Parathyroid adenoma (tissue), 2 donors: ENCODE results near the gene REEP1.

Experiments
- H2AFZ ChIP-seq: fragments of 300-600 bp; sonication (generic); one replicate; pipeline ENCODE4 v1.7.0; 2017; ENCODE audit warnings: antibody characterized with exemption, mild to moderate bottlenecking
- H3K27ac ChIP-seq: fragments of 300-600 bp; sonication (generic); one replicate; pipeline ENCODE4 v1.7.0; 2017
- H3K27me3 ChIP-seq: fragments of 300-600 bp; sonication (generic); one replicate; pipeline ENCODE4 v1.7.0; 2017; ENCODE audit warnings: low read length; ENCODE audit not compliant: control insufficient read depth, insufficient read depth
- H3K36me3 ChIP-seq: fragments of 300-600 bp; sonication (generic); one replicate; pipeline ENCODE4 v1.7.0; 2017; ENCODE audit warnings: low read length; ENCODE audit not compliant: control insufficient read depth, insufficient read depth
- H3K4me1 ChIP-seq: fragments of 300-600 bp; sonication (generic); one replicate; pipeline ENCODE4 v1.7.0; 2017; ENCODE audit warnings: control low read depth
- H3K4me2 ChIP-seq: fragments of 300-600 bp; sonication (generic); one replicate; pipeline ENCODE4 v1.7.0; 2017; ENCODE audit warnings: low read length
- H3K4me3 ChIP-seq: fragments of 300-600 bp; sonication (generic); one replicate; pipeline ENCODE4 v1.7.0; 2017; ENCODE audit warnings: low read depth, low read length
- H3K79me2 ChIP-seq: fragments of 300-600 bp; sonication (generic); one replicate; pipeline ENCODE4 v1.7.0; 2017; ENCODE audit warnings: control low read depth
- H3K9ac ChIP-seq: fragments of 300-600 bp; sonication (generic); one replicate; pipeline ENCODE4 v1.7.0; 2017; ENCODE audit warnings: mild to moderate bottlenecking
- H3K9me3 ChIP-seq: fragments of 300-600 bp; sonication (generic); one replicate; pipeline ENCODE4 v1.7.0; 2017; ENCODE audit warnings: low read length; ENCODE audit not compliant: control insufficient read depth
- TF ChIP-seq, protein P1 (sequence below): fragments of 300-600 bp; sonication (generic); IDR thresholded peaks from one replicate; pipeline ENCODE4 v1.7.0; 2017; ENCODE audit warnings: antibody characterized with exemption, mild to moderate bottlenecking
- donor health status: primary hyperparathyroidism.

The REEP1 gene

DNA sequence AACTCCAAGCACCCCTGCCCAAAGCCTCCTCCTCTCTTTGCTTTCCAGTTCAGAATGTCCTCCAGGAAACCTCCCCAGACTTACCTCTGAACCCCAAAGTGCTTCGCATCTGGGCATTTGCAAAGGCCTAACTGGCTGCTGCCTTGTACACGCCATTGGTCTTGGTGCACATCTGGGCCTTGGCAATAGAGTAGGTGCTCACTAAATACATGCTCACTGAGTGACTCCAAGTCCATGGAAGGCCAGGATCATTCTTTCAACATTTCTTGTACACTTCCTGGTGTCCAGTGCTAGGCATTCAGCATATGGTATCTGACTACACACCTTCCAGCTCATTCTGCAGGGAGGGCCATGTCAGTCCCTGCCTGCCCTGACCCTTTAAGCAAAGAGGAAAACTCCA lies 109.7 kb downstream of the REEP1 start:
- Histone ChIP-seq H3K27me3 (no peaks in the 10 kb centered on the region), H3K27ac (no peak overlapping the region), H3K79me2 (no peaks in the 10 kb centered on the region), H3K4me2 (no peak overlapping the region), H3K4me3 (no peak overlapping the region), H2AFZ (no peak overlapping the region), H3K36me3 (no peaks in the 10 kb centered on the region), H3K9ac (no peak overlapping the region), H3K9me3 (no peaks in the 10 kb centered on the region), H3K4me1 (no peaks in the 10 kb centered on the region)
- TF ChIP-seq, protein P1, sequence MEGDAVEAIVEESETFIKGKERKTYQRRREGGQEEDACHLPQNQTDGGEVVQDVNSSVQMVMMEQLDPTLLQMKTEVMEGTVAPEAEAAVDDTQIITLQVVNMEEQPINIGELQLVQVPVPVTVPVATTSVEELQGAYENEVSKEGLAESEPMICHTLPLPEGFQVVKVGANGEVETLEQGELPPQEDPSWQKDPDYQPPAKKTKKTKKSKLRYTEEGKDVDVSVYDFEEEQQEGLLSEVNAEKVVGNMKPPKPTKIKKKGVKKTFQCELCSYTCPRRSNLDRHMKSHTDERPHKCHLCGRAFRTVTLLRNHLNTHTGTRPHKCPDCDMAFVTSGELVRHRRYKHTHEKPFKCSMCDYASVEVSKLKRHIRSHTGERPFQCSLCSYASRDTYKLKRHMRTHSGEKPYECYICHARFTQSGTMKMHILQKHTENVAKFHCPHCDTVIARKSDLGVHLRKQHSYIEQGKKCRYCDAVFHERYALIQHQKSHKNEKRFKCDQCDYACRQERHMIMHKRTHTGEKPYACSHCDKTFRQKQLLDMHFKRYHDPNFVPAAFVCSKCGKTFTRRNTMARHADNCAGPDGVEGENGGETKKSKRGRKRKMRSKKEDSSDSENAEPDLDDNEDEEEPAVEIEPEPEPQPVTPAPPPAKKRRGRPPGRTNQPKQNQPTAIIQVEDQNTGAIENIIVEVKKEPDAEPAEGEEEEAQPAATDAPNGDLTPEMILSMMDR: no peak

DNA sequence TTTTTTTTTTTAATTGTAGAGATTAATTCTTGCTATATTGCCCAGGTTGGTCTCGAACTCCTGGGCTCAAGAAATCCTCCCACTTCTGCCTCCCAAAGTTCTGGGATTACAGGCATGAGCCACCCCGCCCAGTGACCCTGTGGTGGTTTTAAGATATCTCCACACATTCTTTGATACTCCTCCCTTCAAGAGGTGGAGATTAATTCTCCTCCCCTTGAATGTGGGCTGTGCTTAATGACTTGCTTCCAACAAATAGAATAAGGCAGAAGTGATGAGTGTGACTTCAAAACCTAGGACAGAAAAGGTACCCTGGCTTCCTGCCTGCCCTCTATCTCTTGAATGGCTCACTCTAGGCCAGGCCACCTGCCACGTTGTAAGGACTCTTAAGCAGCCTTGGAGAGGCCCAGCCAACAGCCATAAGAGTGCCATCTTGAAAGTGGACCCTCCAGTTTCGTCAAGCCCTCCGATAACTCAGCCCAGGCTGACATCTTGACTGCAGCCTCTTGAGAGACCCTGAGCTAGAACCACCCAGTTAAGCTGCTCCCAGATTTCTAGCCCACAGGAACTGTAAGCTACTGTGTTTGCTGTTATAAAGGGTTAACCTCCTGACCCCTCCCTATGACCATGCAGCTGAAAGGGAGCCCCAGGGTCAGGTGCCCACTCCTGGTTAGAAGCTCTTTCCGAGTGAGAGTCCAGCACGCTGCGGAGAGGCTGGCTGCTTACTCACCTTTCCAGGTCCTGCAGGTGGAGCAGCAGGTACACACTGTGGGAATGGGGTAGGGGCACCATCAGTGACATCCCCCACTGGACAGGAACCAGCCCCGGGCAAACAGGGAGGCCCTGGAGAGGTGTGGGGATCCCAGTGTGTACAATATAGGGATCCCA lies 110.5 kb downstream of the REEP1 start:
- Histone ChIP-seq H3K27me3 (no peaks in the 10 kb centered on the region), H3K27ac (no peak overlapping the region), H2AFZ (no peak overlapping the region), H3K4me1 (no peaks in the 10 kb centered on the region), H3K36me3 (no peaks in the 10 kb centered on the region), H3K9me3 (no peaks in the 10 kb centered on the region), H3K4me3 (no peak overlapping the region), H3K9ac (no peak overlapping the region), H3K4me2 (no peak overlapping the region), H3K79me2 (no peaks in the 10 kb centered on the region)
- TF ChIP-seq, protein P1: no peak

DNA sequence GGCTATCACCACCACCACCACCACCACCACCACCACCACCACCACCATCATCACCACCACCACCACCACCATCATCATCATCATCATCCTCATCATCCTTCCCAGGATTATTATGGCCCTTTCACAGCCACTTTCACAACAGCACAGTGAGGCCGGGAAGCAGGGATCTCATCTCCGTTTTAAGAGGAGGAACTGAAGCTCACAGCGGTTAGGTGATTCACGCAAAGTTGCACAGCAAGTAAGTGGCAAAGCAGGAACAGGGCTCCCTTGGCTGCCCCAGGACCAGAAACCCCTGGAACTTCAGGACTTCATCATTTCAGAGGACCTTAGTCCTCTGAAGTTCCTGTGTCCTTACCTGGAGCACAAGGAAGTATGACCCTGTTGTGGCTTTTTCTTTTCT lies 111.4 kb downstream of the REEP1 start:
- no peak overlapping the region for H3K9ac ChIP-seq
- no peak overlapping the region for H3K4me2 ChIP-seq
- H3K4me3 ChIP-seq: no peak overlapping the region
- no peak overlapping the region for H2AFZ ChIP-seq
- H3K4me1 ChIP-seq: no peaks in the 10 kb centered on the region
- TF ChIP-seq, protein P1: no peak
- H3K9me3 ChIP-seq: no peaks in the 10 kb centered on the region
- H3K79me2 ChIP-seq: no peaks in the 10 kb centered on the region
- no peaks in the 10 kb centered on the region for H3K27me3 ChIP-seq
- H3K27ac ChIP-seq: no peak overlapping the region
- no peaks in the 10 kb centered on the region for H3K36me3 ChIP-seq

DNA sequence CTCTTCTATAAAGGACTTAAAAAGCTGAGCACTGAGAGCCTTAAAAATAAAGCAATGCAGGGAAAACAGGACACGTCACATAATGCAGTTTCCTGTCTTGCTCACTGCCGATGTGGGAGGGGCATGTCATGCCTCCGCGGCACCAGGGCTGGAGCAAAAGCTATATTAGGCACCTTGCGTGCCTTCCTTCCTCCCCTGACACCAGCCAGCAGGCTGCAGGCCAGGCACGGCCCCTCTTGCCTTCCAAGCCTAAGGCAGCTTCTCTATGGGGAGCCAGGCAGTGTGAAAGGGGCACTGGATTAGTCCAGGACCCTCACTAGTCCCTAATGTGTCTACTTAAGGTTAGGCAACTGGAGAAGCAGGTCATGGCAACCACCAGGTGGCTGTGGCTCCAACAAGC lies 111.8 kb downstream of the REEP1 start:
- Histone ChIP-seq H3K27ac (peak overlapping the region; percentile 39), H2AFZ (no peak overlapping the region), H3K4me1 (no peaks in the 10 kb centered on the region), H3K9ac (no peak overlapping the region), H3K36me3 (no peaks in the 10 kb centered on the region), H3K4me2 (no peak overlapping the region), H3K9me3 (no peaks in the 10 kb centered on the region), H3K4me3 (no peak overlapping the region), H3K79me2 (no peaks in the 10 kb centered on the region), H3K27me3 (no peaks in the 10 kb centered on the region)
- TF ChIP-seq, protein P1: no peak
